Mesenchymal stem cell (in vitro differentiated cells and primary cell): ENCODE measurements around the gene BCKDK.
A peak's percentile ranks its signal among the peaks of the same experiment; 100 is the strongest.

ENCODE experiments used
- DNase-seq: peaks from one replicate; pipeline ENCODE4 v3.0.0-alpha.2; 2013
- H2AFZ ChIP-seq: one replicate; pipeline ENCODE4 v1.6.1; 2013; ENCODE audit warnings: low read depth, mild to moderate bottlenecking, control low read depth, inconsistent platforms, low read length, moderate library complexity
- H2AK5ac ChIP-seq: 2 replicates; pipeline ENCODE4 v1.6.1; 2013; ENCODE audit warnings: low read length, moderate library complexity, mild to moderate bottlenecking, inconsistent platforms; ENCODE audit not compliant: severe bottlenecking
- H2BK120ac ChIP-seq: one replicate; pipeline ENCODE4 v1.6.1; 2013; ENCODE audit warnings: low read depth, mild to moderate bottlenecking, inconsistent platforms, low read length, moderate library complexity
- H2BK12ac ChIP-seq, 2 experiments: one replicate each; pipeline ENCODE4 v1.6.1; 2013; ENCODE audit warnings: inconsistent platforms in 2 of 2, low read length in 2 of 2, mild to moderate bottlenecking in 2 of 2, moderate library complexity in 2 of 2, control low read depth in 1 of 2
- H2BK15ac ChIP-seq: one replicate; pipeline ENCODE4 v1.6.1; 2013; ENCODE audit warnings: mild to moderate bottlenecking, low read depth, inconsistent platforms; ENCODE audit not compliant: poor library complexity, severe bottlenecking
- H2BK5ac ChIP-seq: 2 replicates; pipeline ENCODE4 v1.6.1; 2013; ENCODE audit warnings: low read depth, mild to moderate bottlenecking, low read length, control low read depth, inconsistent platforms; ENCODE audit not compliant: poor library complexity, severe bottlenecking
- H3K14ac ChIP-seq, 2 experiments: one replicate each; pipeline ENCODE4 v1.6.1; 2013; ENCODE audit warnings: inconsistent platforms in 2 of 2, low read length in 2 of 2, control low read depth in 1 of 2, mild to moderate bottlenecking in 1 of 2, moderate library complexity in 1 of 2
- H3K18ac ChIP-seq, 2 experiments: one replicate each; pipeline ENCODE4 v1.6.1; 2013; ENCODE audit warnings: inconsistent platforms in 2 of 2, low read length in 2 of 2, control low read depth in 1 of 2, low read depth in 1 of 2, mild to moderate bottlenecking in 1 of 2
- H3K23ac ChIP-seq, 2 experiments: one replicate each; pipeline ENCODE4 v1.6.1; 2013; ENCODE audit warnings: inconsistent platforms in 2 of 2, low read length in 2 of 2, mild to moderate bottlenecking in 2 of 2, moderate library complexity in 2 of 2, control low read depth in 1 of 2
- H3K27ac ChIP-seq: 2 replicates; pipeline ENCODE4 v1.5.1; 2013; ENCODE audit warnings: mild to moderate bottlenecking, moderate library complexity, low read length, control low read depth, inconsistent platforms; ENCODE audit not compliant: poor library complexity, severe bottlenecking
- H3K27me3 ChIP-seq, 2 experiments: 2 replicates each; pipeline versions ENCODE4 v1.6.1 to v1.7.0; 2013; ENCODE audit warnings: low read length in 2 of 2, mild to moderate bottlenecking in 2 of 2, moderate library complexity in 2 of 2, control low read depth in 1 of 2, inconsistent platforms in 1 of 2; ENCODE audit not compliant: control insufficient read depth in 1 of 2, insufficient read depth in 1 of 2
- H3K36me3 ChIP-seq, 2 experiments: 2 replicates each; pipeline versions ENCODE4 v1.6.1 to v1.7.0; 2013; ENCODE audit warnings: low read length in 2 of 2, control low read depth in 1 of 2, inconsistent platforms in 1 of 2, low read depth in 1 of 2, mild to moderate bottlenecking in 1 of 2; ENCODE audit not compliant: insufficient read depth in 2 of 2, control insufficient read depth in 1 of 2
- H3K4ac ChIP-seq, 2 experiments: one replicate each; pipeline ENCODE4 v1.6.1; 2013; ENCODE audit warnings: inconsistent platforms in 2 of 2, low read length in 2 of 2, mild to moderate bottlenecking in 2 of 2, moderate library complexity in 2 of 2, control low read depth in 1 of 2, low read depth in 1 of 2
- H3K4me1 ChIP-seq: 2 replicates; pipeline ENCODE4 v1.6.1; 2013; ENCODE audit warnings: low read depth, low read length, control low read depth; ENCODE audit not compliant: control insufficient read depth, insufficient read depth
- H3K4me2 ChIP-seq: 2 replicates; pipeline ENCODE4 v1.6.1; 2013; ENCODE audit warnings: low read length, mild to moderate bottlenecking, inconsistent platforms; ENCODE audit not compliant: poor library complexity, severe bottlenecking
- H3K4me3 ChIP-seq, 2 experiments: 2 replicates each; pipeline versions ENCODE4 v1.5.1 to v1.7.0; 2013; ENCODE audit warnings: low read length in 2 of 2, mild to moderate bottlenecking in 2 of 2, control low read depth in 1 of 2, low read depth in 1 of 2; ENCODE audit not compliant: insufficient read depth in 1 of 2
- H3K79me1 ChIP-seq: replicated peaks from 2 replicates; pipeline ENCODE4 v1.6.1; 2013; ENCODE audit warnings: mild to moderate bottlenecking, control low read depth, low read length, inconsistent platforms; ENCODE audit not compliant: poor library complexity, severe bottlenecking
- H3K9ac ChIP-seq: 2 replicates; pipeline ENCODE4 v1.7.0; 2013; ENCODE audit warnings: mild to moderate bottlenecking, low read length, moderate library complexity
- H3K9me3 ChIP-seq: 2 replicates; pipeline ENCODE4 v1.7.0; 2013; ENCODE audit warnings: mild to moderate bottlenecking, low read length; ENCODE audit not compliant: control insufficient read depth
- H4K8ac ChIP-seq: one replicate; pipeline ENCODE4 v1.6.1; 2013; ENCODE audit warnings: inconsistent platforms, mild to moderate bottlenecking, low read length, moderate library complexity
- H4K91ac ChIP-seq: one replicate; pipeline ENCODE4 v1.6.1; 2013; ENCODE audit warnings: mild to moderate bottlenecking, low read length, inconsistent platforms
- WGBS: methylation state at CpG from one replicate; pipeline ENCODE4 v1.1.7; 2013; ENCODE audit warnings: mixed read lengths; 5-methylcytosine and 5-hydroxymethylcytosine counted together

Gene BCKDK

DNA sequence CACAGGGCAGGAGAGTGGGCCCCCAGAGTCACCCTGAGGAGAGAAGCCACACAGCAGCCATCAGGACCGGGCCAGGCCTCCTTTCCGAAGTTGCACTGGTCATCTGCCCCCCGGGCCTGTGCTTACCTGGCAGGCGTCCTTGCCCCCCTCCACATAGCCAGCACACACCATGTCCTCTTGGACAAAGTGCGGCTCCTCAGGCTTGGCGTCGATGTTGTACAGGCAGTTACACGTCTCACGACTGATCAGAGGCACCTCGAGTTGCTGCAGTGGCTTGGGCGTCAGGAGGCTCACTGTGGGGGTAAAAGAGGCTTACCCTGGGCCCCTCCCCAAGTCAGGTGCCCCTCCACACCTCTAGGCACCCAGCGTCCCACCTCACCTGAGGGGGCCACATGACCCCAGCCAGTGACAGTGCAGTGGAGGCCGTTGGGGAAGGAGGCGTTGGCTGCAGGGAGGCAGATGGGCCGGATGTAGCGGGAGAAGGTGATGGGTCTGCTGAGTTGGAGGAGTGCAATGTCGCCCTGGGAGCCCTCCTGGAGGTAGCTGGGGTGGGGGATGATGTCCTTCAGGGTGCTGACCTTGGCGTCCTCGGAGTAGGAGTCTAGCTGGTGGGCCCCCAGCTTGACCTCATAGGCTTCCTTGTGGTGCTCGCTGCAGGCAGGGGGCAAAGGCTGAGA is 24.3 kb downstream of the BCKDK start:
- 90% methylated on average over 19 of the region's 20 CpGs for WGBS
- Histone ChIP-seq H3K4me1 (peaks cover 4% of the 10 kb centered on the region), H3K9me3 (no peaks in the 10 kb centered on the region), H2AFZ (no peak overlapping the region), H2BK15ac (no peak overlapping the region), H3K4me2 (no peak overlapping the region), H3K23ac (no peak overlapping the region), H3K9ac (no peak overlapping the region), H3K4ac (no peak overlapping the region), H4K91ac (no peak overlapping the region), H3K4me3 (no peak overlapping the region), H3K27ac (no peak overlapping the region), H3K79me1 (no peaks in the 10 kb centered on the region), H2BK5ac (no peak overlapping the region), H2BK12ac (no peak overlapping the region), H3K36me3 (peaks cover 26 to 54% of the 10 kb centered on the region in 2 experiments), H4K8ac (no peak overlapping the region), H3K18ac (no peak overlapping the region), H3K14ac (no peak overlapping the region), H2BK120ac (no peak overlapping the region), H3K27me3 (peaks cover 8 to 13% of the 10 kb centered on the region in 2 experiments), H2AK5ac (no peak overlapping the region)
- no peak for DNase-seq

DNA sequence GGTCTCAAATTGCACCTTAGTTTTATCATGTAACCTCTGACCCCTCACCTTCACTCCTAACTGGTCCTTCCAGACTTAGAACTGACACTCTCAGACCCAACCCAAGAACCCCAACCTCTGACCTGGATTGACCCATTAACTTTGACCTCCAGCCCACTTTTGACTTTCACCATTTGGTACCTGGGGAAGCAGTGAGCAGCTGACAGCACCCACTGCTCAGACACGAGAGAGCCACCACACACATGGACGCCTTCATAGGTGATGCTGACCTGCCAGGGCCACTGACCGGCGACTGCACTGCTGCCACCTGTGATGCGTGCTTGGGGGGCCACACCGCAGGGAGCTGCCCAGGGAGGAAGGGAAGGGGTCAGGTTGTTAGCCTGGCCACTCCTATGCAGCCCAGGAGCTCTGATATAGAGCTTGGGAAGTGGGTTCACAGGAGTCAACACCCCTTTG is 24.9 kb downstream of the BCKDK start:
- H3K4me3 ChIP-seq: no peak overlapping the region
- no peak overlapping the region for H2BK15ac ChIP-seq
- no peak overlapping the region for H3K4me2 ChIP-seq

DNA sequence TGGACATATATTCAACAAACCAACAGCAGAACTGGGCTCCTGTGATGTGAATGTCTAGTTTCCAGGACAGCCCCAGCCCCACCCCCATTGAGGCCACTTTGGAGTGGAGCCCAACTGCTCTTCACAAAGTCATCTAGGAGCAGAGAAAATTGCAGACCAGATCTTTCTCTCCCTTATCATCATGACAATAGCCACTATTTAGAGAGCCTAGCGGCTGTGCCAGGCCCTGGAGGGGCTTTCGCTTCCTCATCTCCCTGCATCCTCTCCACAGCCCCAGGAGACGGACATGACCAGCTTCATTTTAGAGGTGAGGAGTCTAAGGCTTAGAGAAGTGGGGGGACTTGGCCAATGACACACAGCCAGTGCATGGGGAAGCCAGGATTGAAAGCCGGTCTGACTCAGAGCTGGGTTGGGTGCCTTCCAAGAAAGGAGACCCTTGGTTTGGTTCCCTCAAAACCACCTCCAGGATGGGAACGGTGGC is 25.9 kb downstream of the BCKDK start:
- H2BK15ac ChIP-seq: no peak overlapping the region
- no peak overlapping the region for H4K8ac ChIP-seq
- H3K14ac ChIP-seq: no peak overlapping the region
- H4K91ac ChIP-seq: no peak overlapping the region
- H3K18ac ChIP-seq: no peak overlapping the region
- H2AK5ac ChIP-seq: no peak overlapping the region
- peaks cover 13% of the 10 kb centered on the region for H3K4me1 ChIP-seq
- WGBS: 75% methylated on average over 3 of the region's 5 CpGs
- no peak overlapping the region for H3K23ac ChIP-seq
- H3K4me3 ChIP-seq: peak overlapping the region in 1 of 2 experiments; percentile 3
- H3K9ac ChIP-seq: no peak overlapping the region
- no peaks in the 10 kb centered on the region for H3K9me3 ChIP-seq
- H3K4ac ChIP-seq: no peak overlapping the region
- H3K79me1 ChIP-seq: no peaks in the 10 kb centered on the region
- no peak overlapping the region for H2AFZ ChIP-seq
- no peak overlapping the region for H3K27ac ChIP-seq
- no peak overlapping the region for H2BK5ac ChIP-seq
- H3K4me2 ChIP-seq: no peak overlapping the region
- no peak overlapping the region for H2BK12ac ChIP-seq
- peaks cover 10 to 44% of the 10 kb centered on the region in 2 experiments for H3K36me3 ChIP-seq
- H3K27me3 ChIP-seq: peaks cover 8 to 13% of the 10 kb centered on the region in 2 experiments
- H2BK120ac ChIP-seq: no peak overlapping the region
- DNase-seq: peak; percentile 12

More for the DNA sequence above, 24.9 kb downstream of the BCKDK start:
- Histone ChIP-seq H3K9ac (no peak overlapping the region), H3K36me3 (peaks cover 20 to 48% of the 10 kb centered on the region in 2 experiments), H3K27ac (no peak overlapping the region), H3K4me1 (peaks cover 4% of the 10 kb centered on the region), H2AK5ac (no peak overlapping the region), H2BK12ac (no peak overlapping the region), H2AFZ (no peak overlapping the region), H3K9me3 (no peaks in the 10 kb centered on the region), H4K8ac (peak overlapping the region; percentile 52), H2BK120ac (no peak overlapping the region), H3K79me1 (no peaks in the 10 kb centered on the region), H4K91ac (no peak overlapping the region), H3K14ac (no peak overlapping the region), H3K18ac (no peak overlapping the region), H3K27me3 (peaks cover 8 to 13% of the 10 kb centered on the region in 2 experiments), H3K4ac (no peak overlapping the region), H3K23ac (no peak overlapping the region), H2BK5ac (no peak overlapping the region)
- 80% methylated on average over 6 of the region's 6 CpGs for WGBS
- no peak for DNase-seq

DNA sequence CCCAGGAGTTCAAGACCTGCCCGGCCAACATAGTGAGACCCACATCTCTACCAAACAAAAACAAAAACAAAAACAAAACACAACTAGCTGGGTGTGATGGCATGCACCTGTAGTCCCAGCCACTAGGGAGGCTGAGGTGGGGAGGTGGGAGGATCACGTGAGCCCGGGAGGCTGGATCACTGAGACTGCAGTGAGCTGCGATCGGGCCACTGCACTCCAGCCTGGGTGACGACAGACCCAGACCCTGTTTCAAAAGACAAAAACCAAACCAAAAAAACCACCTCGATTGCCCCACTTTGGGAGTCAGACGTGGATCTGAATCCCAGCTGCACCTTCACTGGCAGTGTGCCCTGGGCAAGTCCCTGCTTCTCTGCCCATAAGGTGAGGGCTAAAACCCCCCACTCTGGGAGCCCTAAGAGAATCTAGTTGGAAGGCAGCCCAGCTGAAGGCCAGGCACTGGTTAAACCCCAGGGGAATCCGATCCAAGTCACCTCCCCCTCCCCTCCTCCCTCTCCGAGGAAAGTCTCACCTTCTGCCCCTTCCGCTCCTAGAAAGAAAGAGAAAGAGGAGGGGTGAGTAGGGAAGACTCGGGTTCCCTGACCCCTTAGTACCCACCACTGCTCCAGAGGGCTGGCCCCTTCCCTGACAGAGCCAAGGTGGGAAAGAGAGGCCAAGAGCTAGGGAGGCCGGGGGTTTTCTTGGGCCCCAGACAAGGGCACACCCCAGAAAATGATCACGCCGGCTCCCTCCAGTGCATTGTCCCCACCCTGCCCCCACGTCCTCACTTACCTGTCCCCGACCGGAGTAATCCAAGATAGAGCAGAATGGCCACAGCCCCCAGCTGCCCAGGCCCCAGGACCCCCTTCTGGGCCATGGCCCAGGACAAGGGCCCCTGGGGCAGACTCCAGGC is 26.7 kb downstream of the BCKDK start:
- Histone ChIP-seq H2AK5ac (no peak overlapping the region), H3K4me3 (no peak overlapping the region), H3K18ac (no peak overlapping the region), H3K27ac (no peak overlapping the region), H2AFZ (no peak overlapping the region), H4K91ac (no peak overlapping the region), H3K4me2 (no peak overlapping the region), H3K23ac (no peak overlapping the region), H3K27me3 (peaks cover 8 to 13% of the 10 kb centered on the region in 2 experiments), H2BK15ac (no peak overlapping the region), H3K14ac (no peak overlapping the region), H3K79me1 (no peaks in the 10 kb centered on the region), H3K9me3 (no peaks in the 10 kb centered on the region), H3K4me1 (peaks cover 15% of the 10 kb centered on the region), H3K4ac (peak overlapping the region in 1 of 2 experiments; percentile 30), H4K8ac (peak overlapping the region; percentile 49), H2BK12ac (no peak overlapping the region), H3K36me3 (peaks cover 6 to 36% of the 10 kb centered on the region in 2 experiments), H2BK120ac (no peak overlapping the region), H3K9ac (no peak overlapping the region), H2BK5ac (no peak overlapping the region)
- peak; percentile 18 for DNase-seq
- 31% methylated on average over 14 of the region's 18 CpGs for WGBS
